HG03108 (cell line): ENCODE measurements around the gene RTN1.

Experiments
- ATAC-seq: cut with Tn5 transposase; IDR thresholded peaks from one replicate; pipeline ENCODE4 v1.9.1; 2021; ENCODE audit warnings: moderate library complexity; ENCODE audit not compliant: unreplicated experiment

RTN1 gene

GRCh38 chr14:59850458-59850857, 20.1 kb downstream of the RTN1 start:
- no peak for ATAC-seq

GRCh38 chr14:59849411-59850130, 21.0 kb downstream of the RTN1 start:
- no peak for ATAC-seq

GRCh38 chr14:59848671-59849070, 21.9 kb downstream of the RTN1 start:
- no peak for ATAC-seq

- no peak for ATAC-seq
These were observed 22.9 kb downstream of the RTN1 start for GRCh38 chr14:59847711-59848110.

- no peak for ATAC-seq
These were observed 24.0 kb downstream of the RTN1 start for GRCh38 chr14:59846595-59846994.

- ATAC-seq: no peak
These were observed 25.3 kb downstream of the RTN1 start for GRCh38 chr14:59845245-59845644.

GRCh38 chr14:59844186-59844812, 26.3 kb downstream of the RTN1 start:
- no peak for ATAC-seq

GRCh38 chr14:59836116-59836515, 34.5 kb downstream of the RTN1 start:
- no peak for ATAC-seq

- ATAC-seq: no peak
These were observed 37.8 kb downstream of the RTN1 start for GRCh38 chr14:59832653-59833294.

GRCh38 chr14:59831121-59831730, 39.4 kb downstream of the RTN1 start:
- no peak for ATAC-seq

- ATAC-seq: no peak
These were observed 40.2 kb downstream of the RTN1 start for GRCh38 chr14:59830338-59830734.

GRCh38 chr14:59829469-59830337, 40.9 kb downstream of the RTN1 start:
- ATAC-seq: no peak

- no peak for ATAC-seq
These were observed 42.3 kb downstream of the RTN1 start for GRCh38 chr14:59828276-59828675.

- no peak for ATAC-seq
These were observed 43.2 kb downstream of the RTN1 start for GRCh38 chr14:59827401-59827800.

GRCh38 chr14:59826150-59826549, 44.4 kb downstream of the RTN1 start:
- ATAC-seq: no peak

- no peak for ATAC-seq
These were observed 47.4 kb downstream of the RTN1 start for GRCh38 chr14:59823179-59823578.

- ATAC-seq: no peak
These were observed 51.0 kb downstream of the RTN1 start for GRCh38 chr14:59819446-59820088.

GRCh38 chr14:59816941-59817340, 53.6 kb downstream of the RTN1 start:
- ATAC-seq: no peak

- ATAC-seq: no peak
These were observed 55.6 kb downstream of the RTN1 start for GRCh38 chr14:59814988-59815387.

GRCh38 chr14:59811815-59812214, 58.8 kb downstream of the RTN1 start:
- no peak for ATAC-seq
